GM12878 (cell line): ENCODE results near the gene HP1BP3. TPM values are rescaled to one million over a fixed set of nuclear protein-coding genes. Genes with fewer than 3 reads are reported as not detected.
"Not testable (repeated sequence)": the region's sequence is repeated elsewhere in the genome, so short reads cannot be mapped to it uniquely, and the experiment has no call there.

Experiments
- ATAC-seq: fragments of 200-7000 bp; cut with Tn5 transposase; 3 replicates; pipeline ENCODE4 v1.9.1; 2020; ENCODE audit warnings: mild to moderate bottlenecking, moderate library complexity
- BruUV-seq: library from RNA; stranded (reverse); fragments of 400-500 nt; replicated peaks from 2 replicates; lab custom pipeline; 2021; lab: Mats Ljungman, UMichigan
- CTCF ChIA-PET: fragments of 300-600 bp; sonication (Branson Sonifier 250); formaldehyde crosslinking; extraction: SDS; loops from one replicate; lab custom pipeline; 2021; ENCODE audit warnings: inconsistent platforms; lab: Yijun Ruan, JAX
- POLR2A ChIA-PET: fragments of 350-600 bp; formaldehyde crosslinking; extraction: SDS; loops from one replicate; lab custom pipeline; 2021; ENCODE audit warnings: inconsistent platforms; lab: Charles Lee
- RAD21 ChIA-PET: fragments of 300-600 bp; sonication (Branson Sonifier 250); formaldehyde crosslinking; loops from one replicate; lab custom pipeline; 2023; ENCODE audit warnings: antibody characterized with exemption; ENCODE audit not compliant: unreplicated experiment; lab: Charles Lee
- SMC1A ChIA-PET: fragments of 300-600 bp; sonication (Branson Sonifier 250); formaldehyde crosslinking; loops from one replicate; lab custom pipeline; 2023; ENCODE audit not compliant: unreplicated experiment, uncharacterized antibody; lab: Charles Lee
- DNase-seq: peaks from one replicate; pipeline ENCODE4 v3.0.0-alpha.2; 2011; ENCODE audit warnings: low read depth, low spot score
- FAIRE-seq: peaks from 3 replicates; lab custom pipeline; 2011; peaks lifted over from hg19 to GRCh38; lab: Jason Lieb, UNC
- H2AFZ ChIP-seq: 2 replicates; pipeline ENCODE4 v1.6.0; 2011; ENCODE audit warnings: low read depth, low read length, control low read depth; ENCODE audit not compliant: control insufficient read depth
- H3K27ac ChIP-seq: 2 replicates; pipeline ENCODE4 v1.5.1; 2011; ENCODE audit warnings: control low read depth; ENCODE audit not compliant: control insufficient read depth, insufficient read depth
- H3K27me3 ChIP-seq, 2 experiments: replicated peaks in 1 of 2; 2 replicates each; pipeline versions ENCODE4 v1.6.0 to v1.6.1; 2011; ENCODE audit warnings: low read length in 1 of 2; ENCODE audit not compliant: control insufficient read depth in 2 of 2, insufficient read depth in 2 of 2
- H3K36me3 ChIP-seq, 2 experiments: 2 replicates each; pipeline ENCODE4 v1.5.1; 2011; ENCODE audit warnings: low read length in 1 of 2; ENCODE audit not compliant: control insufficient read depth in 2 of 2, insufficient read depth in 2 of 2
- H3K4me1 ChIP-seq: 2 replicates; pipeline ENCODE4 v1.6.1; 2011; ENCODE audit warnings: mild to moderate bottlenecking, low read length, moderate library complexity, mixed read lengths; ENCODE audit not compliant: control insufficient read depth, insufficient read depth
- H3K4me2 ChIP-seq: 2 replicates; pipeline ENCODE4 v1.6.0; 2011; ENCODE audit warnings: control low read depth; ENCODE audit not compliant: control insufficient read depth, insufficient read depth
- H3K4me3 ChIP-seq: fragments of 200-600 bp; sonication (generic); 2 replicates; pipeline ENCODE4 v1.5.1; 2016
- H3K79me2 ChIP-seq: 2 replicates; pipeline ENCODE4 v1.6.0; 2011; ENCODE audit warnings: low read length; ENCODE audit not compliant: control insufficient read depth, insufficient read depth
- H3K9ac ChIP-seq: 2 replicates; pipeline ENCODE4 v1.8.0; 2011; ENCODE audit warnings: low read length, control low read depth, mixed read lengths; ENCODE audit not compliant: control insufficient read depth, insufficient read depth
- H3K9me3 ChIP-seq: replicated peaks from 3 replicates; pipeline ENCODE4 v1.5.1; 2011; ENCODE audit warnings: mild to moderate bottlenecking, low read length; ENCODE audit not compliant: control insufficient read depth, insufficient read depth
- H4K20me1 ChIP-seq: 2 replicates; pipeline ENCODE4 v1.6.0; 2011; ENCODE audit not compliant: control insufficient read depth, insufficient read depth
- BMI1 ChIP-seq: fragments of 450-650 bp; IDR thresholded peaks from 2 replicates; pipeline ENCODE4 v1.6.1; 2016; ENCODE audit warnings: mild to moderate bottlenecking, moderate library complexity, borderline replicate concordance
- HDGF ChIP-seq: fragments of 450-650 bp; IDR thresholded peaks from 2 replicates; pipeline ENCODE4 v1.6.1; 2016; ENCODE audit warnings: antibody characterized with exemption
- IKZF1 ChIP-seq: fragments of 450-650 bp; conservative IDR thresholded peaks from 2 replicates; pipeline ENCODE4 v1.6.1; 2017; ENCODE audit warnings: antibody characterized with exemption, mild to moderate bottlenecking
- NBN ChIP-seq: fragments of 450-650 bp; IDR thresholded peaks from 2 replicates; pipeline ENCODE4 v1.6.1; 2016
- NFXL1 ChIP-seq: fragments of 450-650 bp; IDR thresholded peaks from 2 replicates; pipeline ENCODE4 v1.6.1; 2017; ENCODE audit warnings: antibody characterized with exemption, mild to moderate bottlenecking, borderline replicate concordance
- ZBED1 ChIP-seq: IDR thresholded peaks from 2 replicates; pipeline ENCODE4 v1.6.1; 2016; ENCODE audit warnings: borderline replicate concordance
- WGBS: methylation state at CpG from one replicate; pipeline ENCODE4 v1.1.6; 2016; ENCODE audit warnings: low lambda C conversion rate; ENCODE audit not compliant: insufficient replicate concordance, insufficient coverage; ENCODE audit errors: missing lambda C conversion rate; 5-methylcytosine and 5-hydroxymethylcytosine counted together
- in situ Hi-C: fragments of 300-500 bp; cut with MboI; formaldehyde crosslinking; loops from 9 replicates; pipeline ENCODE4 v1.14.3; 2018; ENCODE audit warnings: mixed read lengths
- intact Hi-C: fragments of 100-400 bp; cut with micrococcal nuclease; formaldehyde crosslinking; loops from one replicate; pipeline ENCODE4 v1.14.2; 2022; ENCODE audit not compliant: unreplicated experiment
- polyA plus RNA-seq, 11 experiments: library from polyadenylated mRNA; depleted of rRNA in 4 of 11; unstranded in 6 of 11; stranded (reverse) in 5 of 11; fragments of >200 nt; fragmentation: Nextera tagmentation in 4 of 11; fragmentation: Illumina TruSeq in 1 of 11; extraction: Ambion mirVana in 4 of 11; extraction: Trizol in 1 of 11; gene quantifications; 1 replicate in 1 of 11; 2 replicates in 10 of 11; pipeline versions ENCODE4 v1.2.1 to v1.2.3, GENCODE V29; 2011 to 2016; ENCODE audit warnings: inconsistent platforms in 2 of 11, missing spikeins in 2 of 11, low read depth in 1 of 11
- total RNA-seq, 4 experiments: library from RNA; depleted of rRNA in 3 of 4; stranded (reverse); fragments of >200 nt in 3 of 4; fragmentation: Illumina TruSeq in 1 of 4; extraction: Trizol in 1 of 4; gene quantifications; 2 replicates each; pipeline versions ENCODE4 v1.2.1 to v1.2.3, GENCODE V29; 2013 to 2021

Gene HP1BP3
- total and polyA plus RNA-seq, 10 of the 15 experiments (the other 5 are each of a cell fraction or from before 2014, with no cell fraction given), result 32.6 to 188 (median 133) TPM

GRCh38 chr1:20790785-20791184 lies 3.7 kb upstream of the HP1BP3 start:
- H3K79me2 ChIP-seq, result peaks cover 8% of the 10 kb centered on the region
- H3K9ac ChIP-seq, result no peak overlapping the region
- RAD21 ChIA-PET, result no interaction called here
- ATAC-seq (no peak), DNase-seq (no peak), FAIRE-seq (no peak)
- no peak overlapping the region for H3K4me3 ChIP-seq
- SMC1A ChIA-PET, result interaction anchor here (0.6 to 1.0 kb wide), 2 partner anchors 8 to 46 kb away, joined by 3 to 4 read pairs; no protein-coding TSS in a partner anchor
- POLR2A ChIA-PET, result no interaction called here
- 100% methylated on average over 3 of the region's 3 CpGs for WGBS
- H3K9me3 ChIP-seq, result no peaks in the 10 kb centered on the region
- H2AFZ ChIP-seq, result no peak overlapping the region
- in situ Hi-C loops (no loop called here), intact Hi-C loops (no loop called here)
- H3K36me3 ChIP-seq, result no peaks in the 10 kb centered on the region
- CTCF ChIA-PET, result no interaction called here
- BruUV-seq, result no TSS peak
- no peak overlapping the region for H3K4me2 ChIP-seq
- H3K4me1 ChIP-seq, result peaks cover 6% of the 10 kb centered on the region; the same call in 1 of the 2 replicates
- no peaks in the 10 kb centered on the region for H4K20me1 ChIP-seq
- H3K27ac ChIP-seq, result no peak overlapping the region
- H3K27me3 ChIP-seq, result no peaks in the 10 kb centered on the region
- TF ChIP-seq BMI1 (no peak), IKZF1 (no peak), ZBED1 (no peak), NBN (no peak), NFXL1 (no peak), HDGF (no peak)
- TF ChIP-seq, all 136 proteins: peak for 0

- ATAC-seq, CTCF ChIA-PET, RAD21 ChIA-PET, H4K20me1 ChIP-seq, H3K4me3 ChIP-seq, H3K36me3 ChIP-seq, BruUV-seq, H3K4me2 ChIP-seq, DNase-seq, SMC1A ChIA-PET, H3K27ac ChIP-seq, H2AFZ ChIP-seq, in situ Hi-C loops, H3K27me3 ChIP-seq, H3K9me3 ChIP-seq, FAIRE-seq, H3K4me1 ChIP-seq, POLR2A ChIA-PET, H3K9ac ChIP-seq: not testable (repeated sequence)
- WGBS, result 83% methylated on average over 8 of the region's 9 CpGs
- H3K79me2 ChIP-seq, result peaks cover 20% of the 10 kb centered on the region
- intact Hi-C loops, result loop anchor here (10.0 kb wide), 1 partner anchor 385 kb away; the partner anchor contains the start of gene EIF4G3
Observed at GRCh38 chr1:20789598-20789997, 2.5 kb upstream of the HP1BP3 start.
